GM12874 (cell line): ENCODE results near the gene ESPL1.

ENCODE experiments used
- TF ChIP-seq, protein P1 (sequence below): IDR thresholded peaks from 2 replicates; pipeline ENCODE4 v1.5.1; 2011; ENCODE audit warnings: low read depth, mild to moderate bottlenecking, control low read depth, low read length, moderate library complexity; ENCODE audit not compliant: insufficient read depth

The ESPL1 gene

DNA sequence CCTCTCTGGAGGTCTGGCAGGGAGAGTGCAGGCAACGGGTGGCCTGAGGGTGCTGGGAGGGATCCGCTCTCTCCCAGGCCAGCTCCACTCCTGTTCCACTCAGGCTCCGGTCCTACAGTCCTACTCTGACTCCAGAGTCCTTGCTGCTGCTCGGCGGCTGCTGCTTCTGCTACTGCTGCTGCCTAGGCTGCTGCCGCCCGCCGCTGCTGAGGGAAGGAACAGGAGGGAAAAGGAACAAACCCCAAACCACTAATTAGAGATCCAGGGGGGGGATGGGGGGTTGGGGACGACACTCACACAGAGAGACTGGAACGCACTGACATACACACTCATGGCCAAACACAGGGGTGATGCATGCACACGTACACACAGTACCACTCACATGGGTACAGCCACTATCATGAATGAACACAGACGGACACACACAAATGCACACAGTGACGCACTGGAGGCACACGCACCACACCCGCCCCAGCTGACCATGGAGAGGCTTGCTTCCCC lies 68.1 kb downstream of the ESPL1 start, which contains the start of gene SP7:
SP7 (minus strand) TSS at position 174 of the 501 bp plus-strand sequence. CDS start 708 bp downstream, outside the sequence.
- TF ChIP-seq, protein P1, sequence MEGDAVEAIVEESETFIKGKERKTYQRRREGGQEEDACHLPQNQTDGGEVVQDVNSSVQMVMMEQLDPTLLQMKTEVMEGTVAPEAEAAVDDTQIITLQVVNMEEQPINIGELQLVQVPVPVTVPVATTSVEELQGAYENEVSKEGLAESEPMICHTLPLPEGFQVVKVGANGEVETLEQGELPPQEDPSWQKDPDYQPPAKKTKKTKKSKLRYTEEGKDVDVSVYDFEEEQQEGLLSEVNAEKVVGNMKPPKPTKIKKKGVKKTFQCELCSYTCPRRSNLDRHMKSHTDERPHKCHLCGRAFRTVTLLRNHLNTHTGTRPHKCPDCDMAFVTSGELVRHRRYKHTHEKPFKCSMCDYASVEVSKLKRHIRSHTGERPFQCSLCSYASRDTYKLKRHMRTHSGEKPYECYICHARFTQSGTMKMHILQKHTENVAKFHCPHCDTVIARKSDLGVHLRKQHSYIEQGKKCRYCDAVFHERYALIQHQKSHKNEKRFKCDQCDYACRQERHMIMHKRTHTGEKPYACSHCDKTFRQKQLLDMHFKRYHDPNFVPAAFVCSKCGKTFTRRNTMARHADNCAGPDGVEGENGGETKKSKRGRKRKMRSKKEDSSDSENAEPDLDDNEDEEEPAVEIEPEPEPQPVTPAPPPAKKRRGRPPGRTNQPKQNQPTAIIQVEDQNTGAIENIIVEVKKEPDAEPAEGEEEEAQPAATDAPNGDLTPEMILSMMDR = no peak

DNA sequence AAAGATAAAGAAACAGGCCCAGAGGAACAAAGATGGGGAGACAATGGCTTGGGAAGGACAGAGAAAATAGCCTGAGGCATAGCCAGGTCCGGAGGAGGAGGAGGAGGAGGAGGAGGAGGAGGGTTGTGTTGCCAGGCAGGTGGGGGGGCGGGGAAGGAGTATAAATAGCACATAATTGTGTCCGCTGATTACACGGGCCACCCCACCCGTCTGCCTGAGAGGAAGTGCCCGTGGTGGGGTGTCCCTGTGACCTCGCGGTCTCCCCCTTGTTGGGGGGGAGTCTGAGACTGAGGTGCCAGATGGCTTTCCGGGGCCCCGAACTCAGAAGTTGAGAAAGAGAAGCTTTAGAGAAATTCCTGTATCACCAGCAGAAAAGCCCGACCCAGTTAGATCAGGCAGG lies 69.9 kb downstream of the ESPL1 start:
- TF ChIP-seq, protein P1 = no peak

DNA sequence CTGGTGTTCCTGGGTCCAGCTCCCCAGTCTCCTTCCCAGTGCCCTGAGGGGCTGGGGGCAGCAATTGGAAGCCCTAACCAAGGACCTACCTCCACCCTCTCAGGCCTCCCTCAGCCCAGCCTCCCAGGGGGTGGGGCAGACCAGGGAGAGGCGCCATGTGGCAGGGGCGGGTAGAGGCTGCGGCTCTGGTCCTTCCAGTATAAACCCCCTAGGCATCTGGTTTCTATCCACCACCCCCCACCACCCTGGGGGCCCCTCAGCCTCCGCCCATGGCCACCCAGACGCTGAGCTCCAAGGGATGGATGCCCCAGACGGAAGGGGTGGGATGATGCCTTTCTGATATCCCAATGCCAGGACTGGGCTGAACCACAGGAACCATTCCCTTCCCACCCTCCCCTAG lies 70.8 kb downstream of the ESPL1 start:
- TF ChIP-seq, protein P1 = no peak

DNA sequence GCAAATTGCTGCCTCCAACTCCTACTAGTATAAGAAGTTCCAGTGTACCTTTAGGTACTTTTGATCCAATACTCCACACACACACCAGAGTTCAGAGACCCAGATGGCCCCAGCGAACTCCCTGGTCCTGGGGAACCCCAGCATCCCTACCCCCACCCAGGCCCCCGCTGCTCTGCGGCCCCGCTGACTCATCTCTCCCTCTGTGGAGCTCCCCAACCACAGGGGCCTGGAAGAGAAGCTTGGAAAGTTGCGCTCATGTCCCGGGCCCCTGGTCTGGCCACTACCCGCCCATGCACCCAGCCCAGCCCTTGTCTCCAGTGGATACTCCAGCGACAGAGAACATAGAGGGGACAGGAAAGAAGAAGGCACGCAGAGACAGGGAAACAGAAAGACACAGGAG lies 72.3 kb downstream of the ESPL1 start:
- TF ChIP-seq, protein P1 = no peak
